Measurements from ENCODE around the gene PRLH. TPM values are rescaled to one million over a fixed set of nuclear protein-coding genes. Genes with fewer than 3 reads are reported as not detected.
A peak's percentile ranks its signal among the peaks of the same experiment; 100 is the strongest.
"Not testable (repeated sequence)": the region's sequence is repeated elsewhere in the genome, so short reads cannot be mapped to it uniquely, and the experiment has no call there.

The PRLH gene
- total and polyA plus RNA-seq, 8 donors: not detected

DNA sequence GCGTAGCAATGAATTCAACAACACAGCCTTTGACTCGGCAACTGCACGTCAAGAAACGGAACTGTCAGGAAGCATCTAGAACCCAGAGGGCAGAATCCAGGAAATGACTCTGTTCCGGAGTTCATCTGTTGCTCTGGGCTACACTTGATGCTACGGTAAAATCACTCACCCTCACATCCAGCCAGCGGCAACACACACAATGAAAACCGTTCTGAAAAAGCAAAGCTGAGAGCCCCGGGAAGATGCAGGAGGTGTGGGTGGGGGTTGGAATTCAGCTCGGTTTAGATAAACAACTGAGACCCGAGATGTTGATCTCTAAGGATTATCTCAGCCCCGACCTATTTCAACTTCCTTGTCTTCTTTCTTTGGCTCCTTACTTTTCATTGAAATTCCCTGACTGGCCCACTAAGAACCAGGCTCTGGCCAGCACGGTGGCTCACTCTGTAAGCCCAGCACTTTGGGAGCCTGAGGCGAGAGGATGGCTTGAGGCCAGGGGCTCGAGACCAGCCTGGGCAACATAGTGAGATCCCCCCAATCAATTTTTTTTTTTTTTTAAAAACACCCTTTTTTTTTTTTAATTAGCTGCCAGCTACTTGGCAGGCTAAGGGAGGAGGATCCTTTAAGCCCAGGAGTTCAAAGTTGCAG lies 37.5 kb downstream of the PRLH start:
- intact Hi-C loops (cut with DNase I): no loop called here
- ATAC-seq: peak; percentile 63

DNA sequence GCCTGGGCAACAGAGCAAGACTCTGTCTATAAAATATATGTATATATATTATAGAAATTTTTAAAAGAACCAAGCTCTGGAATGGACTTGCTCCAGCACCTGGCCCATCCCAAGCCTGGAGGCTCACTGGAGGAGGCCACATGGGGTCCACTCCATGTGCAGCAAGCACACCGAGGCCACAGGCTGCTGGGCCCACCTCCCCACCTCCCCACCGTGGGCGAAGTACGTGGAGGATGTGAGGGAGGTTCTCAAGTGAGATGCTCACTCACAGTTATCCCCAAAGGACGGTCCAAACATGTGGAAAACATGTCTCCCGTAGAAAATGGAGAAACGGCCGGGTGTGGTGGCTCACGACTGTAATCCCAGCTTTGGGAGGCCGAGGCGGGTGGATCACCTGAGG lies 38.0 kb downstream of the PRLH start:
- no peak overlapping the region for H3K4me3 ChIP-seq
- H3K27ac ChIP-seq: peak overlapping the region; percentile 69 to 83
- H3K27me3 ChIP-seq: no peaks in the 10 kb centered on the region
- H3K4me1 ChIP-seq: peaks cover 7 to 24% of the 10 kb centered on the region in 2 donors
- H3K9me3 ChIP-seq: no peaks in the 10 kb centered on the region
- TF ChIP-seq, protein P1, sequence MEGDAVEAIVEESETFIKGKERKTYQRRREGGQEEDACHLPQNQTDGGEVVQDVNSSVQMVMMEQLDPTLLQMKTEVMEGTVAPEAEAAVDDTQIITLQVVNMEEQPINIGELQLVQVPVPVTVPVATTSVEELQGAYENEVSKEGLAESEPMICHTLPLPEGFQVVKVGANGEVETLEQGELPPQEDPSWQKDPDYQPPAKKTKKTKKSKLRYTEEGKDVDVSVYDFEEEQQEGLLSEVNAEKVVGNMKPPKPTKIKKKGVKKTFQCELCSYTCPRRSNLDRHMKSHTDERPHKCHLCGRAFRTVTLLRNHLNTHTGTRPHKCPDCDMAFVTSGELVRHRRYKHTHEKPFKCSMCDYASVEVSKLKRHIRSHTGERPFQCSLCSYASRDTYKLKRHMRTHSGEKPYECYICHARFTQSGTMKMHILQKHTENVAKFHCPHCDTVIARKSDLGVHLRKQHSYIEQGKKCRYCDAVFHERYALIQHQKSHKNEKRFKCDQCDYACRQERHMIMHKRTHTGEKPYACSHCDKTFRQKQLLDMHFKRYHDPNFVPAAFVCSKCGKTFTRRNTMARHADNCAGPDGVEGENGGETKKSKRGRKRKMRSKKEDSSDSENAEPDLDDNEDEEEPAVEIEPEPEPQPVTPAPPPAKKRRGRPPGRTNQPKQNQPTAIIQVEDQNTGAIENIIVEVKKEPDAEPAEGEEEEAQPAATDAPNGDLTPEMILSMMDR (IDR thresholded peaks at IDR 0.05): no peak
- no peak for ATAC-seq
- H3K36me3 ChIP-seq: no peaks in the 10 kb centered on the region
- intact Hi-C loops (cut with DNase I): no loop called here
- no peak for DNase-seq

More for the DNA sequence above, 37.5 kb downstream of the PRLH start:
- Histone ChIP-seq H3K27me3 (no peaks in the 10 kb centered on the region), H3K4me3 (no peak overlapping the region), H3K4me1 (peaks cover 7 to 24% of the 10 kb centered on the region in 2 donors), H3K36me3 (no peaks in the 10 kb centered on the region), H3K9me3 (no peaks in the 10 kb centered on the region), H3K27ac (peak overlapping the region; percentile 69 to 83)
- TF ChIP-seq, protein P1 (IDR thresholded peaks at IDR 0.05): no peak
- DNase-seq: peak in 1 of 4 donors; percentile 56

DNA sequence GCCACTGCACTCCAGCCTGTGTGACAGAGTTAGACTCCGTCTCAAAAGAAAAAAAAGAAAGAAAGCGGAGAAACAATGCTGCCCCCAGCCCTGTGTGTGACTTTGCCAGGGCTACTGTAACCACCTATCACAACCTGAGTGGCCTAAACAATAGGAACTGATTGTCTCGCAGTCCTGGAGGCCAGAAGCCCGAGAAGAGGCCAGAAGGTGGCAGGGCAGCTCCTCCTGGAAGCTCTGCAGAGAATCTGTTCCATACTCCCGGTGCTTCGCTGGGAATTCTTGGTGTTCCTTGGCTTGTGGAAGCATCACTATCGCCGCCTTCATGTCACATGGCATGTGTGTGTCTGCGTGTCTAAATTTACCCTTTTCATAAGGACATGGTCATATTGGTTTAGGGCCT lies 38.6 kb downstream of the PRLH start:
- Histone ChIP-seq H3K9me3 (no peaks in the 10 kb centered on the region), H3K4me3 (no peak overlapping the region), H3K4me1 (peaks cover 4 to 24% of the 10 kb centered on the region in 2 donors), H3K27ac (no peak overlapping the region), H3K27me3 (no peaks in the 10 kb centered on the region), H3K36me3 (no peaks in the 10 kb centered on the region)
- ATAC-seq: peak; percentile 30
- intact Hi-C loops (cut with DNase I): no loop called here
- TF ChIP-seq, protein P1 (IDR thresholded peaks at IDR 0.05): peak in 1 of 2 donors; percentile 13
- DNase-seq: no peak

DNA sequence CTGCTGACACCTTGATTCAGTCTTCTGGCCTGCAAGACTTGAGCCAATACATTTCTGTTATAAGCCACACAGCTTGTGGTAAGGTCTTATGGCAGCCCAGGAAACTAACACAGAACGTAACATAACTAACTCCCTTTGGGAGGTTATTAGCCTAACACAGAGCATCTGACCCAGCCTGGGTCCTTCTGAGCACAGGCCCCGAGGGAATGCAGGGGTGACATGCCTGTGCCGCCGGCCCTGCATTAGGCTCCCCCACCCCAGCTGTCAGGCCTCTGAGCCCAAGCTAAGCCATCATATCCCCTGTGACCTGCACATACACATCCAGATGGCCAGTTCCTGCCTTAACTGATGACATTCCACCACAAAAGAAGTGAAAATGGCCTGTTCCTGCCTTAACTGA lies 40.1 kb downstream of the PRLH start:
- H3K36me3 ChIP-seq; H3K4me3 ChIP-seq; intact Hi-C loops (cut with DNase I); H3K27me3 ChIP-seq; DNase-seq; ATAC-seq; H3K27ac ChIP-seq; H3K9me3 ChIP-seq: not testable (repeated sequence)
- H3K4me1 ChIP-seq: peaks cover 0 to 21% of the 10 kb centered on the region in 2 donors

DNA sequence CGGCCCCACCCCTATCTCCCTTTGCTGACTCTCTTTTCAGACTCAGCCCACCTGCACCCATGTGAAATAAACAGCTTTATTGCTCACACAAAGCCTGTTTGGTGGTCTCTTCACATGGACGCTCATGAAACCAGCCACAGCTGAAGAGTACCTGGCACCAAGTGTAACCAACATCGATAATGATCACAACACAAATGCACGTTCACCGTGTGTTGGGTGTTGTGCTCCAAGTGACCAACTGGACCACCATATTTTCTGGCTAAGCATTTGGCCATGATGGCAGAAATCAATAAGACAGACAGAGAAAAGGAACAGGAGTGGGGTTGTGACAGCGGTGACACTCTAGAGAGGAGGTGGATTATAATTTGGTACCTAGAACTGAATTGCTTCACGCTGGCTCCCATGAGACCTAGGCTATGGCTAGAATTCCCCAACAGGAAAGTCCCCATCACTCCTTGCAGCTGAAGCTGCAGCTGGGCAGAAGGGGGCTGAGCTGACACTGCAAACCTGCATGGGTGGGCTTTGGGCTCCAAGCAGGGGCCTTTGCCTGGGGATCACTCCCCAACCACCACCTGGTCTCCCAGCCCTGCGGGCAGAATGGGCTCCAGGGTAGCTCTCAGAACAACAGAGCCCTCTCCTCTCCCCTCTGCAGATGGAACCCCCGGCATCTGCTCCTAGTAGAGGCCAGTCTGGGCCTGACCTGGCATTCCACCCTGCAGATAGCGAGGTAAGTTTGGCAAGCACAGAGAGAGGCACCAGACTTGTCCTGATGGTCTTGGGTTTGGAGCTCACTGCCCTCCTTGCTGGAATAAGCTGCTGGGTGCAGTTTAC lies 46.4 kb downstream of the PRLH start:
- DNase-seq (no peak), ATAC-seq (no peak)
- H3K27ac ChIP-seq: no peak overlapping the region
- no peaks in the 10 kb centered on the region for H3K9me3 ChIP-seq
- TF ChIP-seq, protein P1 (IDR thresholded peaks at IDR 0.05): no peak
- intact Hi-C loops (cut with DNase I): no loop called here
- peaks cover 28 to 42% of the 10 kb centered on the region in 2 donors for H3K4me1 ChIP-seq
- peaks cover 0 to 7% of the 10 kb centered on the region in 2 donors for H3K27me3 ChIP-seq
- no peaks in the 10 kb centered on the region for H3K36me3 ChIP-seq
- no peak overlapping the region for H3K4me3 ChIP-seq
